ENCODE measurements around the gene DAAM2.

Gene DAAM2

GRCh38 chr6:39909701-39910100 lies 117.5 kb downstream of the DAAM2 start:
- DNase-seq (ENCODE audit: low read depth) = no peak

GRCh38 chr6:39910164-39910563 lies 118.0 kb downstream of the DAAM2 start:
- DNase-seq (ENCODE audit: low read depth) = no peak

GRCh38 chr6:39910744-39911143 lies 118.6 kb downstream of the DAAM2 start:
- no peak for DNase-seq (ENCODE audit: low read depth)

- no peak for DNase-seq (ENCODE audit: low read depth)
These were observed 119.4 kb downstream of the DAAM2 start for GRCh38 chr6:39911513-39912125.

- no peak for DNase-seq (ENCODE audit: low read depth)
These were observed 120.3 kb downstream of the DAAM2 start for GRCh38 chr6:39912446-39912845.

- no peak for DNase-seq (ENCODE audit: low read depth)
These were observed 121.3 kb downstream of the DAAM2 start for GRCh38 chr6:39913391-39913916.

- DNase-seq (ENCODE audit: low read depth) = no peak
These were observed 122.1 kb downstream of the DAAM2 start for GRCh38 chr6:39914239-39914638.

GRCh38 chr6:39915866-39916265 lies 123.7 kb downstream of the DAAM2 start:
- no peak for DNase-seq (ENCODE audit: low read depth)

- DNase-seq (ENCODE audit: low read depth) = no peak
These were observed 125.2 kb downstream of the DAAM2 start for GRCh38 chr6:39917329-39917728.

- no peak for DNase-seq (ENCODE audit: low read depth)
These were observed 125.8 kb downstream of the DAAM2 start for GRCh38 chr6:39917981-39918380.

GRCh38 chr6:39918831-39919230 lies 126.7 kb downstream of the DAAM2 start:
- DNase-seq (ENCODE audit: low read depth) = no peak

GRCh38 chr6:39920157-39920556 lies 128.0 kb downstream of the DAAM2 start:
- DNase-seq (ENCODE audit: low read depth) = no peak

GRCh38 chr6:39922821-39923220 lies 130.6 kb downstream of the DAAM2 start:
- DNase-seq (ENCODE audit: low read depth) = no peak

GRCh38 chr6:39923394-39923793 lies 131.2 kb downstream of the DAAM2 start:
- no peak for DNase-seq (ENCODE audit: low read depth)

GRCh38 chr6:39923861-39924260 lies 131.7 kb downstream of the DAAM2 start:
- no peak for DNase-seq (ENCODE audit: low read depth)

GRCh38 chr6:39924283-39924682 lies 132.1 kb downstream of the DAAM2 start:
- no peak for DNase-seq (ENCODE audit: low read depth)

GRCh38 chr6:39925191-39925930 lies 133.2 kb downstream of the DAAM2 start:
- no peak for DNase-seq (ENCODE audit: low read depth)

- no peak for DNase-seq (ENCODE audit: low read depth)
These were observed 133.7 kb downstream of the DAAM2 start for GRCh38 chr6:39925931-39926290.

GRCh38 chr6:39926668-39927067 lies 134.5 kb downstream of the DAAM2 start:
- no peak for DNase-seq (ENCODE audit: low read depth)

- DNase-seq (ENCODE audit: low read depth) = no peak
These were observed 135.0 kb downstream of the DAAM2 start for GRCh38 chr6:39927159-39927558.

- no peak for DNase-seq (ENCODE audit: low read depth)
These were observed 137.0 kb downstream of the DAAM2 start for GRCh38 chr6:39929039-39929732.

GRCh38 chr6:39929733-39930461 lies 137.7 kb downstream of the DAAM2 start:
- DNase-seq (ENCODE audit: low read depth) = no peak
